ENCODE measurements around the gene PLA2G4C.

PLA2G4C gene

DNA sequence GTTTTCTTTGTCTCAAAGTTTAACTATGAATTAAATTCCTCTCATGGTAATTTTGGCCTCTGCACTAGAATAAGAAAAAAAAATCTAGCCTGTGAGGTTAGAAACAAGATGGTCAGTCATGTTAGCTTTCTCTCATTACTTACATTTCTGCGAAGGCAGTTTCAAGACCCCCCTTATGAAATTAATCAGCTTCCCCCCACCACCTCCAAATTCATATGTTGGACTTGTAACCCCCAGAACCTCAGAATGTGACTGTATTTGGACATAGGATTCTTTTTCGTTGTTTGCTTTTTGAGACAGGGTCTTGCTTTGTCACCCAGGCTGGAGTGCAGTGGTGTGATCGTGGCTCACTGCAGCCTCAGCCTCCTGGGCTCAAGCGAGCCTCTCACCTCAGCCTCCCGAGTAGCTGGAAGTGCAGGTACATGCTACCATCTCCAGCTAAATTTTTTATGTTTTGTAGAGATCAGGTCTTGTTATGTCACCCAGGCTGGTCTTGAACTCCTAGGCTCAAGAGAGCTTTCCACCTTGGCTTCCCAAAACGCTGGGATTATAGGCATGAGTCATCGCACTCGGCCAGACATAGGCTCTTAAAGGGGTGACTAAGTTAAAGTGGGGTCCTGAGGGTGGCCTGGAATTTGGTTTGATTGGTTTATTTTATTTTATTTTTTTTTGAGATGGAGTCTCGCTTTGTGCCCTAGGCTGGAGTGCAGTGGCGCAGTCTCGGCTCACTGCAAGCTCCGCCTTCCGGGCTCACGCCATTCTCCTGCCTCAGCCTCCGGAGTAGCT is 1.4 kb downstream of the PLA2G4C start:
- H3K27ac ChIP-seq (ENCODE audit: low read depth, low read length): no peak overlapping the region
- no peak overlapping the region for H4K8ac ChIP-seq (ENCODE audit: low read depth, low read length)
- no peak overlapping the region for H3K23ac ChIP-seq (ENCODE audit: low read length)
- no peaks in the 10 kb centered on the region for H3K79me1 ChIP-seq (ENCODE audit: low read length)
- no peak overlapping the region for H2AK5ac ChIP-seq (ENCODE audit: low read length)
- no peak overlapping the region for H3K56ac ChIP-seq (ENCODE audit: low read length)
- H3K9ac ChIP-seq (ENCODE audit: low read length): no peak overlapping the region
- no peaks in the 10 kb centered on the region for H3K27me3 ChIP-seq (ENCODE audit: insufficient read depth, low read length, poor library complexity)
- H3K4me1 ChIP-seq (ENCODE audit: control insufficient read depth, low read depth, low read length): no peaks in the 10 kb centered on the region
- H3K4me2 ChIP-seq (ENCODE audit: low read length): no peak overlapping the region
- H3K4ac ChIP-seq (ENCODE audit: low read depth, low read length): no peak overlapping the region
- no peak overlapping the region for H3K4me3 ChIP-seq (ENCODE audit: low read length)
- no peak overlapping the region for H3K18ac ChIP-seq (ENCODE audit: low read length)
- no peaks in the 10 kb centered on the region for H3K36me3 ChIP-seq (ENCODE audit: control insufficient read depth, insufficient read depth, low read length)
- H4K5ac ChIP-seq (ENCODE audit: low read length): no peak overlapping the region
- DNase-seq: no peak
- WGBS (ENCODE audit: extremely low coverage, insufficient coverage, low lambda C conversion rate): no CpG with 5 or more reads among the region's 15 CpGs
- H2BK120ac ChIP-seq (ENCODE audit: low read depth, low read length): no peak overlapping the region
- no peaks in the 10 kb centered on the region for H3K79me2 ChIP-seq (ENCODE audit: control insufficient read depth, insufficient read depth, low read length)
- no peak overlapping the region for H2BK5ac ChIP-seq (ENCODE audit: low read length)
- no peak overlapping the region for H2BK15ac ChIP-seq (replicated peaks; ENCODE audit: low read depth)

DNA sequence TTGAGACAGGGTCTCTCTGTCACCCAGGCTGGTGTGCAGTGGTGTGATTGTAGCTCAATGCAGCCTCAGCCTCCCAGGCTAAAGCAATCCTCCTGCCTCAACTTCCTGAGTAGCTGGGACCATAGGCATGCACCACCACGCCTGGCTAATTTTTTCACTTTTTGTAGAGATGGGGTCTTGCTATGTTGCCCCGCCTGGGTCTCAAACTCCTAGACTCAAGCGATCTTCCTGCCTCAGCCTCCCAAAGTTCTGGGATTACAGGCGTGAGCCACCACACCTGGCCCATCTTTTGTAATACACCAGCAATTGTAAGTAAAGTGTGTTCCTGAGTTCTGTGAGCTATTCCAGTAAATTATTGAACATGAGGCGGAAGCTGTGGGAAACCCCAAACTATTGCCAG is 6.7 kb downstream of the PLA2G4C start:
- H3K23ac ChIP-seq (ENCODE audit: low read length): no peak overlapping the region
- no CpG with 5 or more reads among the region's 5 CpGs for WGBS (ENCODE audit: extremely low coverage, insufficient coverage, low lambda C conversion rate)
- no peaks in the 10 kb centered on the region for H3K27me3 ChIP-seq (ENCODE audit: insufficient read depth, low read length, poor library complexity)
- H3K36me3 ChIP-seq (ENCODE audit: control insufficient read depth, insufficient read depth, low read length): no peaks in the 10 kb centered on the region
- H3K4ac ChIP-seq (ENCODE audit: low read depth, low read length): no peak overlapping the region
- H3K56ac ChIP-seq (ENCODE audit: low read length): no peak overlapping the region
- H3K4me1 ChIP-seq (ENCODE audit: control insufficient read depth, low read depth, low read length): no peaks in the 10 kb centered on the region
- DNase-seq: no peak
- H2BK120ac ChIP-seq (ENCODE audit: low read depth, low read length): no peak overlapping the region
- H2AK5ac ChIP-seq (ENCODE audit: low read length): no peak overlapping the region
- H3K18ac ChIP-seq (ENCODE audit: low read length): no peak overlapping the region
- no peak overlapping the region for H4K5ac ChIP-seq (ENCODE audit: low read length)
- H3K27ac ChIP-seq (ENCODE audit: low read depth, low read length): no peak overlapping the region
- no peak overlapping the region for H3K9ac ChIP-seq (ENCODE audit: low read length)
- H2BK15ac ChIP-seq (replicated peaks; ENCODE audit: low read depth): no peak overlapping the region
- H4K8ac ChIP-seq (ENCODE audit: low read depth, low read length): no peak overlapping the region
- no peaks in the 10 kb centered on the region for H3K79me1 ChIP-seq (ENCODE audit: low read length)
- H3K79me2 ChIP-seq (ENCODE audit: control insufficient read depth, insufficient read depth, low read length): no peaks in the 10 kb centered on the region
- no peak overlapping the region for H2BK5ac ChIP-seq (ENCODE audit: low read length)
- H3K4me2 ChIP-seq (ENCODE audit: low read length): no peak overlapping the region
- H3K4me3 ChIP-seq (ENCODE audit: low read length): no peak overlapping the region

DNA sequence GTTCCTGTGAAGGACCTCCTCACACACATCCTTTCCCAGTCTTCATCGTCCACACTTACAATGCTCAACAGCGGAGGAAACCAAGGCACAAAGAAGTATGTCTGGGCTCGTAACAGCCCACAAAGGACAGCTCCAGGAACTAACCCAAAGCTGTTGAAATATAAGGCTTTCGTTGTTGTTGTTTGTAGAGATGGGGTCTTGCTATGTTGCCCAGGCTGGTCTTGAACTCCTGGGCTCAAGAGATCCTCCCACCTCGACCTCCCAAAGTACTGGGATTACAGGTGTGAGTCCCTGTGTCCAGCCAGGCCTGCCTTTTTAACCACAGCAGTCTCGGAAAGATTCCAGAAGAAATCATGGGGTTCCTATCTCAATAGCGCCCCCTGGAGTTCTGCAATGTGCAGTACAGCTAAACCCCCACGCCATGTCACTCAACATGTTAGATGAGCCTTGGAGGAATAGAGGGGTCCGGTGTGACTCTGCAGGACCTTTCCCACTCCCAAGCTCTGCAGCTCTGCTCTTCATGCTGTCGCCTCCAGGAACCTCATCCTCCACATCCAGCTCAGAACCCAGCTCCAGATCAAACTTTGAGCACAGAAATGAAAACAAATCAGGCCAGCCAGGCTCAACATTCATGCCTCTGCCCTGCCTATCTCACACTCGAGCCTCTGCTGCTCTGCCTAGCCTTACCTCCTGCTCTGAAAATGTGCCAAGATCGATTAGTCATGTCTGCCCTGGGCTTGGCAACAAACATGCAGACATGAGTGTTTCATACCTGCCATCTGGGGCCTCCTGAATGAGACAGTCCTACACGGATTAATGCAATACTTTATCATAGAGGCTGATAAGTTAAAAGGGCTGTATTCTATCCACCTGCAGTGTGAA is 7.5 kb downstream of the PLA2G4C start:
- Histone ChIP-seq H4K5ac (ENCODE audit: low read length) (no peak overlapping the region), H3K4me3 (ENCODE audit: low read length) (no peak overlapping the region), H3K9ac (ENCODE audit: low read length) (peak overlapping the region; percentile 38), H3K79me1 (ENCODE audit: low read length) (no peaks in the 10 kb centered on the region), H2AK5ac (ENCODE audit: low read length) (no peak overlapping the region), H3K4me1 (ENCODE audit: control insufficient read depth, low read depth, low read length) (no peaks in the 10 kb centered on the region), H2BK120ac (ENCODE audit: low read depth, low read length) (no peak overlapping the region), H3K18ac (ENCODE audit: low read length) (no peak overlapping the region), H3K27me3 (ENCODE audit: insufficient read depth, low read length, poor library complexity) (no peaks in the 10 kb centered on the region), H2BK5ac (ENCODE audit: low read length) (no peak overlapping the region), H3K27ac (ENCODE audit: low read depth, low read length) (no peak overlapping the region), H3K56ac (ENCODE audit: low read length) (peak overlapping the region; percentile 42), H3K79me2 (ENCODE audit: control insufficient read depth, insufficient read depth, low read length) (no peaks in the 10 kb centered on the region), H2BK15ac (replicated peaks; ENCODE audit: low read depth) (no peak overlapping the region), H3K4ac (ENCODE audit: low read depth, low read length) (no peak overlapping the region), H4K8ac (ENCODE audit: low read depth, low read length) (no peak overlapping the region), H3K36me3 (ENCODE audit: control insufficient read depth, insufficient read depth, low read length) (no peaks in the 10 kb centered on the region), H3K23ac (ENCODE audit: low read length) (no peak overlapping the region), H3K4me2 (ENCODE audit: low read length) (no peak overlapping the region)
- no CpG with 5 or more reads among the region's 13 CpGs for WGBS (ENCODE audit: extremely low coverage, insufficient coverage, low lambda C conversion rate)
- peak; percentile 74 for DNase-seq

DNA sequence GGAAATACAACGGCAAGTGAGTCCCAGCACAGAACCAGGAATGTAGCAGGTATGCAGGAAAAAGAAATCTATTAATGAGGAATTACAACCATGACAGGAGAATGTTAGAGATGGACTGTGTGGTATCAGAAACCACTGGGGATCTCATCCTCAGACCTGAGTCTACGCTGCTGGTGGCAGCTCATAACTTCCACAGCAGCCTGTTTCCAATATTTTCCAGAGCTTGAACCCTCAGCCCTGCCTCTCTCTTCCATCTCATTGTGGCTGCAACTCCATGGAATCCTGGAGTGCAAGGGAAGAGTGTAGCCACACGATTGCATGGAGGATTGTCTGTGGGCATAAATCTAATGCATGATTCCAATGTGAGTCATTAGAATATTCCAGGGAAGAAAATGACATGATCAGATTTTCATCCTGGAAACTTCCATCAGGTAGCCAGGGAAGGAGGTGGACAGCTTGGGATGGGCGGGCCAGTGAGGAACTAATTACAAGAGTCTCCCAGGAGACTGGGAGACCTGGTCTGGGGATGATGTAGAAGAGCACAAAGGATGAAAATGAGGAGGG is 14.9 kb downstream of the PLA2G4C start:
- Histone ChIP-seq H3K79me1 (ENCODE audit: low read length) (no peaks in the 10 kb centered on the region), H3K4me2 (ENCODE audit: low read length) (no peak overlapping the region), H3K27me3 (ENCODE audit: insufficient read depth, low read length, poor library complexity) (no peaks in the 10 kb centered on the region), H3K79me2 (ENCODE audit: control insufficient read depth, insufficient read depth, low read length) (no peaks in the 10 kb centered on the region), H3K4me1 (ENCODE audit: control insufficient read depth, low read depth, low read length) (no peaks in the 10 kb centered on the region), H3K27ac (ENCODE audit: low read depth, low read length) (no peak overlapping the region), H2BK15ac (replicated peaks; ENCODE audit: low read depth) (no peak overlapping the region), H3K23ac (ENCODE audit: low read length) (no peak overlapping the region), H2BK120ac (ENCODE audit: low read depth, low read length) (no peak overlapping the region), H3K4ac (ENCODE audit: low read depth, low read length) (no peak overlapping the region), H3K18ac (ENCODE audit: low read length) (no peak overlapping the region), H4K5ac (ENCODE audit: low read length) (no peak overlapping the region), H2AK5ac (ENCODE audit: low read length) (no peak overlapping the region), H3K4me3 (ENCODE audit: low read length) (no peak overlapping the region), H3K56ac (ENCODE audit: low read length) (no peak overlapping the region), H2BK5ac (ENCODE audit: low read length) (no peak overlapping the region), H3K36me3 (ENCODE audit: control insufficient read depth, insufficient read depth, low read length) (no peaks in the 10 kb centered on the region), H3K9ac (ENCODE audit: low read length) (no peak overlapping the region), H4K8ac (ENCODE audit: low read depth, low read length) (no peak overlapping the region)
- WGBS (ENCODE audit: extremely low coverage, insufficient coverage, low lambda C conversion rate): no CpG with 5 or more reads among the region's 4 CpGs
- DNase-seq: no peak

DNA sequence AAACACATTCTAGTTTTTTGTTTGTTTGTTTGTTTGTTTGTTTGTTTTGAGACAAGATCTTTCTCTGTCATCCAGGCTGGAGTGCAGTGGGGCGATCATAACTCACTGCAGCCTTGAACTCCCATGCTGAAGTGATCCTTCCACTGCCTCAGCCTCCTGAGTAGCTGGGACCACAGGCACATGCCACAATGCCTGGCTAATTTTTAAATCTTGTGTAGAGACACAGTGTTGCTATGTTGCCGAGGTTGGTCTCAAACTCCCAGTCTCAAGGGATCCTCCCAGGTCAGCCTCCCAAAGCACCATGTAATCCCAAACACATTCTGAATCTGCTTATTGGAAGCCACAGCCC is 15.8 kb downstream of the PLA2G4C start:
- no peak for DNase-seq
- no peaks in the 10 kb centered on the region for H3K27me3 ChIP-seq (ENCODE audit: insufficient read depth, low read length, poor library complexity)
- no peak overlapping the region for H4K8ac ChIP-seq (ENCODE audit: low read depth, low read length)
- H3K4me3 ChIP-seq (ENCODE audit: low read length): no peak overlapping the region
- H3K79me1 ChIP-seq (ENCODE audit: low read length): no peaks in the 10 kb centered on the region
- H3K56ac ChIP-seq (ENCODE audit: low read length): no peak overlapping the region
- no peak overlapping the region for H3K27ac ChIP-seq (ENCODE audit: low read depth, low read length)
- H3K23ac ChIP-seq (ENCODE audit: low read length): no peak overlapping the region
- H3K79me2 ChIP-seq (ENCODE audit: control insufficient read depth, insufficient read depth, low read length): no peaks in the 10 kb centered on the region
- H4K5ac ChIP-seq (ENCODE audit: low read length): no peak overlapping the region
- H3K9ac ChIP-seq (ENCODE audit: low read length): no peak overlapping the region
- no peak overlapping the region for H2AK5ac ChIP-seq (ENCODE audit: low read length)
- H3K36me3 ChIP-seq (ENCODE audit: control insufficient read depth, insufficient read depth, low read length): no peaks in the 10 kb centered on the region
- no peaks in the 10 kb centered on the region for H3K4me1 ChIP-seq (ENCODE audit: control insufficient read depth, low read depth, low read length)
- H2BK120ac ChIP-seq (ENCODE audit: low read depth, low read length): no peak overlapping the region
- no CpG with 5 or more reads among the region's 2 CpGs for WGBS (ENCODE audit: extremely low coverage, insufficient coverage, low lambda C conversion rate)
- H3K18ac ChIP-seq (ENCODE audit: low read length): no peak overlapping the region
- no peak overlapping the region for H3K4me2 ChIP-seq (ENCODE audit: low read length)
- no peak overlapping the region for H3K4ac ChIP-seq (ENCODE audit: low read depth, low read length)
- H2BK5ac ChIP-seq (ENCODE audit: low read length): no peak overlapping the region
- H2BK15ac ChIP-seq (replicated peaks; ENCODE audit: low read depth): no peak overlapping the region

Data from mesendoderm (in vitro differentiated cells).